ENCODE results near the gene BRME1.

The BRME1 gene

DNA sequence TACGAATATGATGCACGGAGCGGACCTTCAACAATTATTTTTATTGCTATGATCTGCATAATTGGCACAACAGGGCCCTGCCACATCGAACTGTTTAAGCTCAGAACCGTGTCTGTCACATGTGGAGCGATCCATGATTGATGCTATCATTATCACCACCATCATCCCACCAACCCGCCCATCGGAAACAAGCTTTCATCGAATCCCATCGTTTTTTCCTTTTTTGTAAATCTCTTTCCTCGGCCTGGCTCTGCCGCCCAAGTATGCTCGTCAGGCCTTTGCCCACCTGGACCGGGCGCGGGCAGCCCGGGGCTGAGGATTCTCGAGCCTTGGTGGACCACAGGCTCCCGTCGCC is 45.9 kb upstream of the BRME1 start:
- TF ChIP-seq, protein P1, sequence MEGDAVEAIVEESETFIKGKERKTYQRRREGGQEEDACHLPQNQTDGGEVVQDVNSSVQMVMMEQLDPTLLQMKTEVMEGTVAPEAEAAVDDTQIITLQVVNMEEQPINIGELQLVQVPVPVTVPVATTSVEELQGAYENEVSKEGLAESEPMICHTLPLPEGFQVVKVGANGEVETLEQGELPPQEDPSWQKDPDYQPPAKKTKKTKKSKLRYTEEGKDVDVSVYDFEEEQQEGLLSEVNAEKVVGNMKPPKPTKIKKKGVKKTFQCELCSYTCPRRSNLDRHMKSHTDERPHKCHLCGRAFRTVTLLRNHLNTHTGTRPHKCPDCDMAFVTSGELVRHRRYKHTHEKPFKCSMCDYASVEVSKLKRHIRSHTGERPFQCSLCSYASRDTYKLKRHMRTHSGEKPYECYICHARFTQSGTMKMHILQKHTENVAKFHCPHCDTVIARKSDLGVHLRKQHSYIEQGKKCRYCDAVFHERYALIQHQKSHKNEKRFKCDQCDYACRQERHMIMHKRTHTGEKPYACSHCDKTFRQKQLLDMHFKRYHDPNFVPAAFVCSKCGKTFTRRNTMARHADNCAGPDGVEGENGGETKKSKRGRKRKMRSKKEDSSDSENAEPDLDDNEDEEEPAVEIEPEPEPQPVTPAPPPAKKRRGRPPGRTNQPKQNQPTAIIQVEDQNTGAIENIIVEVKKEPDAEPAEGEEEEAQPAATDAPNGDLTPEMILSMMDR (conservative IDR thresholded peaks at IDR 0.05; ENCODE audit: low read depth, low read length), result no peak
- Histone ChIP-seq H3K4me3 (IDR thresholded peaks at IDR 0.05; ENCODE audit: insufficient read depth, low read depth, low read length) (no peak overlapping the region), H2AFZ (ENCODE audit: low read depth) (peak overlapping the region; percentile 89), H3K9ac (no peak overlapping the region), H3K36me3 (ENCODE audit: insufficient read depth) (no peaks in the 10 kb centered on the region), H3K4me1 (ENCODE audit: low read depth, poor library complexity, severe bottlenecking) (peaks cover 7% of the 10 kb centered on the region), H3K27ac (no peak overlapping the region), H3K27me3 (ENCODE audit: insufficient read depth, low read depth) (no peaks in the 10 kb centered on the region), H3K4me2 (peak overlapping the region; percentile 44), H3K79me2 (ENCODE audit: insufficient read depth, low read depth) (peaks cover 10% of the 10 kb centered on the region; the same call in 1 of the 2 replicates), H4K20me1 (ENCODE audit: insufficient read depth) (no peaks in the 10 kb centered on the region)

DNA sequence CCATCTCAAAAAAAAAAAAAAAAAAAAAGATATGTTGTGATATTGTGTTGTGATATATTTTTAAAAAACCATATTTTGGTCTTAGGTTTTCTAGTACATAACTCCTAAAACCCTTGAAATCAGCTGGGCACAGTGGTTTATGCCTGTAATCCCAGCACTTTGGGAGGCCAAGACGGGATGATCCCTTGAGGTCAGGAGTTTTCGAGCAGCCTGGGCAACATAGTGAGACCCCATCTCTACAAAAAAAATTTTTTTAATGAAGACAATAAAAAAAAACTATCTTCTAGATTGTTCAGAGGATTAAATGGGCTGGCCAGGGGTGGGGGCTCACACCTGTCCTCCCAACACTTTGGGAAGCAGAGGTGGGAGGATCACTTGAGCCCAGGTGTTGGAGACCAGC is 45.1 kb upstream of the BRME1 start:
- peaks cover 10% of the 10 kb centered on the region; the same call in 1 of the 2 replicates for H3K79me2 ChIP-seq (ENCODE audit: insufficient read depth, low read depth)
- H3K9ac ChIP-seq, result no peak overlapping the region
- no peaks in the 10 kb centered on the region for H4K20me1 ChIP-seq (ENCODE audit: insufficient read depth)
- no peaks in the 10 kb centered on the region for H3K36me3 ChIP-seq (ENCODE audit: insufficient read depth)
- H3K4me1 ChIP-seq (ENCODE audit: low read depth, poor library complexity, severe bottlenecking), result peaks cover 7% of the 10 kb centered on the region
- TF ChIP-seq, protein P1 (conservative IDR thresholded peaks at IDR 0.05; ENCODE audit: low read depth, low read length), result no peak
- H3K27me3 ChIP-seq (ENCODE audit: insufficient read depth, low read depth), result no peaks in the 10 kb centered on the region
- no peak overlapping the region for H3K4me2 ChIP-seq
- no peak overlapping the region for H2AFZ ChIP-seq (ENCODE audit: low read depth)
- H3K4me3 ChIP-seq (IDR thresholded peaks at IDR 0.05; ENCODE audit: insufficient read depth, low read depth, low read length), result no peak overlapping the region
- no peak overlapping the region for H3K27ac ChIP-seq

DNA sequence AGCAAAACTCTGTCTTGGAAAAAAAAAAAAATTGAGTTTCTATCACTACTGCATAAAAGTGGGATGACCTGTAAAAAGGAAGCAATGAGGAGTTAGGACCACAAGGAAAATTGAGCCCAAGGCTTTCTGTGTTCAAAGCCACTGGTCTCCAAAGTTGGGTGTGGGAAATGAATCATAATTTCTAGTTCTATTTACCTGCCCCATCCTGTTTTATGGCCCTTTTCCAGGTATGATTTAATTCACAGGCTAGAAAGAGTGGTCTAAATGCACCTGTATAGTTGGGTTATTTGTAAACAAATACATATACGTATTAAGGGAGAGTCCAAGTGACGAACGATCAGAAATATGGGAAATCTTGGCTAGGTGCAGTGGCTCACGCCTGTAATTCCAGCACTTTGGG is 40.5 kb upstream of the BRME1 start:
- TF ChIP-seq, protein P1 (conservative IDR thresholded peaks at IDR 0.05; ENCODE audit: low read depth, low read length), result no peak
- H3K36me3 ChIP-seq (ENCODE audit: insufficient read depth), result no peaks in the 10 kb centered on the region
- no peaks in the 10 kb centered on the region for H3K27me3 ChIP-seq (ENCODE audit: insufficient read depth, low read depth)
- no peak overlapping the region for H3K4me2 ChIP-seq
- H3K27ac ChIP-seq, result no peak overlapping the region
- no peak overlapping the region for H3K4me3 ChIP-seq (IDR thresholded peaks at IDR 0.05; ENCODE audit: insufficient read depth, low read depth, low read length)
- H3K4me1 ChIP-seq (ENCODE audit: low read depth, poor library complexity, severe bottlenecking), result no peaks in the 10 kb centered on the region
- H2AFZ ChIP-seq (ENCODE audit: low read depth), result no peak overlapping the region
- H4K20me1 ChIP-seq (ENCODE audit: insufficient read depth), result no peaks in the 10 kb centered on the region
- no peak overlapping the region for H3K9ac ChIP-seq
- no peaks in the 10 kb centered on the region for H3K79me2 ChIP-seq (ENCODE audit: insufficient read depth, low read depth)

DNA sequence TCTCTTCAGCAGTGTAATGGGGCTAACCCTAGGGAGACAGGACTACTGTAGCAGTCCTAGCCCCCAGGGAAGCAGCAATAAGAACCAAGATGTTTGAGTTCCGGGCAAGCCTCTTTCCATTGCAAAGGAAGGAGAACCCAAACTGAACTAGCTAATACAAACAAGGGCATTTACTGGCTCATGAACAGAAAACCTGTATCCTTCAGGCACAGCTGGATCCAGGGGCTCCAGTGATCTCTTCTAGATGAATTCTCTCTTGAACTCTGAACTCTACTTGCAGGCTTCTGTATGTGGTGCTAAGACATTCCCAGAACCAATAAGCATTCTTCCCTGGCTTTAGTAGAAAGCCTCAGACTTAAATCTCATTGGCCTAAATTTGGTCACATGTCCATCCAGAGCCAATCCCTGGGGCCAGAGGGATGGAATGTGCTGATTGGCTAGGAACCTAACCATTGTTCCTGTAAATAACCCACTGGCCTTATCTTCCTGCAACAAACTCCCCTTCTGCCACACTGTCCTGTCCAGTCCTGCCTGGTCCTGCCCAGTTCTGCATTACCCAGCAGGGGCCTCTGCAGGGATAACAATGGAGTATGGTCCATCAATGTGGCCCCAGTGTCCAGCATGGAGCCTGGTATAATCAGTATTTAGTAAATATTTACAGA is 36.2 kb upstream of the BRME1 start:
- no peak overlapping the region for H3K4me2 ChIP-seq
- no peaks in the 10 kb centered on the region for H4K20me1 ChIP-seq (ENCODE audit: insufficient read depth)
- H3K27ac ChIP-seq, result no peak overlapping the region
- H2AFZ ChIP-seq (ENCODE audit: low read depth), result no peak overlapping the region
- no peaks in the 10 kb centered on the region for H3K36me3 ChIP-seq (ENCODE audit: insufficient read depth)
- H3K4me1 ChIP-seq (ENCODE audit: low read depth, poor library complexity, severe bottlenecking), result no peaks in the 10 kb centered on the region
- H3K27me3 ChIP-seq (ENCODE audit: insufficient read depth, low read depth), result no peaks in the 10 kb centered on the region; the same call in 1 of the 2 replicates
- no peaks in the 10 kb centered on the region for H3K79me2 ChIP-seq (ENCODE audit: insufficient read depth, low read depth)
- no peak overlapping the region for H3K9ac ChIP-seq
- TF ChIP-seq, protein P1 (conservative IDR thresholded peaks at IDR 0.05; ENCODE audit: low read depth, low read length), result no peak
- H3K4me3 ChIP-seq (IDR thresholded peaks at IDR 0.05; ENCODE audit: insufficient read depth, low read depth, low read length), result no peak overlapping the region

All from KMS-11 (cell line).